Measurements from ENCODE around the gene FXYD6.

GRCh38 chr11:117794135-117794534 is 82.3 kb downstream of the FXYD6 start:
- TF ChIP-seq TAF1 (IDR thresholded peaks at IDR 0.05; ENCODE audit: borderline replicate concordance, low read depth, low read length) (no peak), JUND (IDR thresholded peaks at IDR 0.05) (no peak), CTCF (IDR thresholded peaks at IDR 0.05) (no peak), EZH2phosphoT487 (IDR thresholded peaks at IDR 0.05; ENCODE audit: borderline replicate concordance, low read depth) (no peak), GABPA (IDR thresholded peaks at IDR 0.05; ENCODE audit: low read depth) (no peak), CHD2 (IDR thresholded peaks at IDR 0.05; ENCODE audit: low read length, partially characterized antibody) (no peak), POLR2AphosphoS5 (IDR thresholded peaks at IDR 0.05; ENCODE audit: low read depth, low read length) (no peak), ELF1 (IDR thresholded peaks at IDR 0.05) (no peak), SIN3A (IDR thresholded peaks at IDR 0.05; ENCODE audit: borderline replicate concordance, low read depth, low read length) (no peak), RAD21 (IDR thresholded peaks at IDR 0.05; ENCODE audit: low read length) (no peak)
- TF ChIP-seq, protein P1, sequence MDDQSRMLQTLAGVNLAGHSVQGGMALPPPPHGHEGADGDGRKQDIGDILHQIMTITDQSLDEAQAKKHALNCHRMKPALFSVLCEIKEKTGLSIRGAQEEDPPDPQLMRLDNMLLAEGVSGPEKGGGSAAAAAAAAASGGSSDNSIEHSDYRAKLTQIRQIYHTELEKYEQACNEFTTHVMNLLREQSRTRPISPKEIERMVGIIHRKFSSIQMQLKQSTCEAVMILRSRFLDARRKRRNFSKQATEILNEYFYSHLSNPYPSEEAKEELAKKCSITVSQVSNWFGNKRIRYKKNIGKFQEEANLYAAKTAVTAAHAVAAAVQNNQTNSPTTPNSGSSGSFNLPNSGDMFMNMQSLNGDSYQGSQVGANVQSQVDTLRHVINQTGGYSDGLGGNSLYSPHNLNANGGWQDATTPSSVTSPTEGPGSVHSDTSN (IDR thresholded peaks at IDR 0.05): no peak
